ENCODE results near the gene UXS1. TPM values are rescaled to one million over a fixed set of nuclear protein-coding genes. Genes with fewer than 3 reads are reported as not detected.

Gene UXS1
- total and polyA plus RNA-seq, 9 of the 15 experiments (the other 6 are each of a cell fraction or from before 2014, with no cell fraction given): 5.8 to 25.8 (median 15.0) TPM

GRCh38 chr2:106130251-106130998 lies 63.7 kb downstream of the UXS1 start:
- no peak for DNase-seq (ENCODE audit: extremely low read depth in 1 of 4, low spot score in 3 of 4)
- 91% methylated on average over 8 of the region's 13 CpGs for WGBS (ENCODE audit: insufficient coverage, low coverage, missing lambda C conversion rate)
- Histone ChIP-seq H3K9ac (ENCODE audit: insufficient read depth in 1 of 2, low read depth in 2 of 2, low read length in 2 of 2) (no peak overlapping the region), H3K9me3 (replicated peaks; ENCODE audit: control insufficient read depth, insufficient read depth, low read depth, low read length) (no peaks in the 10 kb centered on the region), H3K4me1 (replicated peaks in 1 of 2; ENCODE audit: control insufficient read depth in 2 of 2, insufficient read depth in 2 of 2, low read length in 2 of 2) (peaks cover 0 to 5% of the 10 kb centered on the region in 2 experiments; a peak in 2 of 5 replicates), H3K27ac (ENCODE audit: extremely low read depth, low read depth, low read length) (peak overlapping the region; percentile 22; the same call in 1 of the 3 replicates), H4K20me1 (replicated peaks; ENCODE audit: control insufficient read depth, insufficient read depth, low read length) (no peaks in the 10 kb centered on the region), H3K36me3 (ENCODE audit: control insufficient read depth, insufficient read depth, low read length) (peaks cover 32% of the 10 kb centered on the region), H3K4me2 (ENCODE audit: insufficient read depth, low read length) (no peak overlapping the region), H2AFZ (ENCODE audit: low read depth, low read length) (no peak overlapping the region), H3K79me2 (ENCODE audit: control insufficient read depth, insufficient read depth, low read length) (peaks cover 7% of the 10 kb centered on the region; the same call in 2 of the 3 replicates), H3K9me1 (ENCODE audit: control insufficient read depth, insufficient read depth, low read length) (no peaks in the 10 kb centered on the region), H3K4me3 (no peak overlapping the region), H3K27me3 (ENCODE audit: control insufficient read depth in 2 of 2, insufficient read depth in 2 of 2, low read length in 2 of 2) (no peaks in the 10 kb centered on the region)
- POLR2A ChIA-PET: interaction anchor here (1.2 kb wide), 1 partner anchor 63 kb away, joined by 3 read pairs; no protein-coding TSS in a partner anchor
- TF ChIP-seq ZC3H8 (IDR thresholded peaks at IDR 0.05) (no peak), DNMT1 (IDR thresholded peaks at IDR 0.05) (no peak), RAD21 (CRISPR knock-in tag; conservative IDR thresholded peaks at IDR 0.05 in 1 of 2, IDR thresholded peaks at IDR 0.05 in 1 of 2) (no peak), SRSF7 (optimal IDR thresholded peaks at IDR 0.05; ENCODE audit: low read depth, low read length) (no peak), PHB (CRISPR knock-in tag; IDR thresholded peaks at IDR 0.05) (no peak), CBX2 (IDR thresholded peaks at IDR 0.05; ENCODE audit: insufficient read depth, low read length, poor library complexity, severe bottlenecking) (no peak), GATAD2A (IDR thresholded peaks at IDR 0.05) (no peak), PCBP2 (IDR thresholded peaks at IDR 0.05; ENCODE audit: low read depth, low read length, poor library complexity, severe bottlenecking) (no peak), ZNF583 (CRISPR knock-in tag; IDR thresholded peaks at IDR 0.05) (no peak), POLR2H (tag; IDR thresholded peaks at IDR 0.05; ENCODE audit: low read depth) (no peak)
- no peak for FAIRE-seq
- intact Hi-C loops (cut with micrococcal nuclease) (no loop called here), in situ Hi-C loops (cut with MboI) (no loop called here)
- ATAC-seq: peak; percentile 61
- no TSS peak for BruUV-seq (replicated peaks)
- CTCF ChIA-PET (ENCODE audit: low intra/inter-chr PET ratio): no interaction called here

Data from K562 (cell line).